Stimulated activated CD4-positive, alpha-beta T cell treated with anti-CD3 and anti-CD28 coated beads, Interleukin-4, amount 100 ng/mL, for 4 hours (primary cell): Measurements from ENCODE around the gene NTPCR.
A peak's percentile ranks its signal among the peaks of the same experiment; 100 is the strongest.
"Not testable (repeated sequence)": the region's sequence is repeated elsewhere in the genome, so short reads cannot be mapped to it uniquely, and the experiment has no call there.

ENCODE experiments used
- DNase-seq, 2 experiments: peaks; one replicate each; pipeline ENCODE4 v3.0.0-alpha.2; 2020

Gene NTPCR

DNA sequence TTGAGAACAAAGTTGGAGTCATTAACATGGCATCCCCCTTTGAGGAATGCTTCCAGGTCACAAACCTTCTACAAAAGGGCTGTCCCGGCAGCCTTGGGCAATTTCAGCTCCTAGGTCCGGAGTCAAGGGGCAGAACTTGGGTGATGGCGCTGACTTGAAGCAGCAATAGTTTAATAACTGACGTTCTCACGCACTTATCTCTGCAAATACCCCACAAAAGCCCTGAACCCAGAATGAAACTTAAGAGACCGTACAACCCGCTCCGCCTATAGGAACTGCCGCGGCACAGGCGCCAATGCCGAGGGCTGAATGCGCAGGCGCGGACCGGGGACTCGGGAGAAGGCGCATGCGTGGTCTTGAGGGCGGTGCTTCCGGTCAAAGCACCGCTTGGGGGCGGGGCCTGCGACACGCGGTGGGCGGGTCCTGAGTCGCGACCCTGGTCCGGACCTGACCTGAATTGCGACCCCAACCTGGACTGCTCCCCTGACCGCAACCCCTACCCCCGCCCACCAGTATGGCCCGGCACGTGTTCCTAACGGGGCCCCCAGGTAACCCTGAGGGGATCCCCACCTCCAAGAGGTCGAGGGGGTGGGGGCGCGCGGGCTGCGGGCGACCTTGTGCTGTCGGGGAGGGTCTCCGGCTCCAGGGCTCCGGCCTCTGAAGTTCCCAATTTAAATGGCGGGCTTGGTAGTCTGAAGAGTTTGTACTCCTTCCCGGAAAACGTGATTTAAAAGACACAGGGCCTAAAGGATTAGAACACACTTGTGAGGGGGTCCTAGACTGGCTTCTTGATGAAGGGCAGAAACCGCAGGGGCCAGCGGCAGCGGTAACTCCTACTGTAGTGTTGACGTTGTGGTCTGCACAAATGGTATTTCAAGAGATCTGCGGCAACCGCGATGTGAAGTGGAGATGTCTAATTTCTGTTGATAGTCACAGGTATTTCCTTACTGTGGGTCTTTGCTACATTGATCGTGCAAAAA is at the start of gene NTPCR:
Gene NTPCR, plus strand, starts transcription at position 415 of the 980 bp plus-strand sequence. Its CDS starts 100 bp downstream, at position 515.
- peak; percentile 93 to 98 for DNase-seq

GRCh38 chr1:232900818-232901217 is 49.6 kb upstream of the NTPCR start:
- DNase-seq, result no peak

DNA sequence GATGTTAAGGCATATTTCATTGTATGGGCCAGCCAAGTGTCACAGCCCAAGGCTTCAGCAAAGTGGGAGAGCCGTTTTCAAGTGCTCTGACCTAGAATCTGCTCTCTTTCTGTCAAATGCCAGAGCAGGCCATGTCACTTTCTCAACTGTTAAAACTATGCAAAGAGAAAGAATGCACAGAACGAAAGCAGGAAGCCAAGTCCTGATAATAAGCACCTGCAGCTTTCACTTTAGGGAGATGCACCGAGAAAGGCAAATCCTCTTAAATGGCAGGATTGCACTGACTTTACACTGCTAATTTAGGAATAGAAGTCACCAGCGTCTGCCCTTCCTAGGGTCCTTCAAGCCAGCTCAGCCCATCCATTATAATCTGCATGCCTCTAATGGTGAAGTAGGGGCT is 49.2 kb upstream of the NTPCR start:
- no peak for DNase-seq

DNA sequence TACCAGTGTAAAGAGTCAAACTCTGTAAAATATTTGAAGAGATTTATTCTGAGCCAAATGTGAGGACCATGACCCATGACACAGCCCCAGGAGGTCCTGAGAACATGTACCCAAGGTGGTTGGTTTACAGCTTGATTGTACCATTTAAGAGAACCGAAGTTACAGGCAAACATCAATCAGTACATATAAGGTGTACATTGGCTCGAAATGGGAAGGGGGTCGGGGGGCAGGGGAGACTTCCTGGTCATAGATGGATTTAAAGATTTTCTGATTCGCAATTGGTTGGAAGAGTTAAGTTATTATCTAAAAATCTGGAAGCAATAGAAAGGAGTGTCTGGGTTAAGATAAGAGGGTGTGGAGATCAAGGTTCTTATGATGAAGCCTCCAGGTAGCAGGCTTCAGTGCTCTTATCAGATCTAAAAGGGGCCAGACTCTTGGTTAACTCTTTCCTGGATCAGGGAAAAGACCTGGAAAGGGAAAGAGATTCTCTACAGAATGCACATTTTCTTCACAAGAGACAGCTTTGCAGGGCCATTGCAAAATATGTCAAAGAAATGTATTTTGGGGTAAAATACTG is 47.5 kb upstream of the NTPCR start:
- DNase-seq, result no peak

DNA sequence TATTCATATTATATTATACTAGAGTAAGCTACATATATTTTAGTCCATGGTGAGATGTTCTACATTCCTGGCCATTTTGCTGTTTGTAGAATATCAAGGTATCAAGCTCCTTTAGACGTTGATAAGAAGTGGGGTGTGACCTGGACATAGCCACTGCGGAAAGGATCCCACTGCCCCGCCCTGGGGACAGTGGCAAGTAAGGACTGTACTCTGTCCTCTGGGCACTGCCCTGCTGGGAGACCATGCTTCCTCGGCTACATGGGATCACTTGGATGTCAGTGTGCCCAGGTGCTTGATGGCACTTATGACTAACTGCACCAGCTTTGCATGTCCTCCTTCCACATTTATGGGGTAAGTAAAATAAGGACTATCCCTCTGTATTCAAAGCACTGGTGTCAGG is 46.3 kb upstream of the NTPCR start:
- DNase-seq, result no peak

- no peak for DNase-seq
These were observed 45.8 kb upstream of the NTPCR start for GRCh38 chr1:232904566-232904965.

GRCh38 chr1:232905331-232906034 is 44.9 kb upstream of the NTPCR start:
- no peak for DNase-seq

DNA sequence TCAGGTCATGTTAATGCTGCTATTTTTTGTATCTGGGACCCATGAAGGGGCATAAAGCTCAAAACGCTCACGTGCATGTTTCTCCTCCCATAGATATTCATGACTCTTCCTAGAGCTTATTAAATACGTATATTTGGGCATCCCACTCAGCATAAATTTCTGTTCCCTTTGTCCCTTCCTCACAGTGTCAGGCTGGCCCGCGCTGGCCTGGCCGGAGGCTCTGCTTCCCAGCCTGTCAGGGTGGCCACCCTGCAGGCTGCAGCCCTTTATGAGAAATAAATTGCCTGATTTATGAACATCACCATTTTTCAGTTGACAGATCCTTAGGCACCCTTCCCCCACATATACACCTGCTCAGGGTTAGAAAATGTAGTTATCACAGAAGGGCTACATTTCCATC is 44.0 kb upstream of the NTPCR start:
- no peak for DNase-seq

GRCh38 chr1:232908831-232909230 is 41.6 kb upstream of the NTPCR start:
- DNase-seq, result no peak

- DNase-seq, result no peak
These were observed 40.7 kb upstream of the NTPCR start for GRCh38 chr1:232909752-232910151.

GRCh38 chr1:232911027-232911599 is 39.3 kb upstream of the NTPCR start:
- DNase-seq, result no peak

DNA sequence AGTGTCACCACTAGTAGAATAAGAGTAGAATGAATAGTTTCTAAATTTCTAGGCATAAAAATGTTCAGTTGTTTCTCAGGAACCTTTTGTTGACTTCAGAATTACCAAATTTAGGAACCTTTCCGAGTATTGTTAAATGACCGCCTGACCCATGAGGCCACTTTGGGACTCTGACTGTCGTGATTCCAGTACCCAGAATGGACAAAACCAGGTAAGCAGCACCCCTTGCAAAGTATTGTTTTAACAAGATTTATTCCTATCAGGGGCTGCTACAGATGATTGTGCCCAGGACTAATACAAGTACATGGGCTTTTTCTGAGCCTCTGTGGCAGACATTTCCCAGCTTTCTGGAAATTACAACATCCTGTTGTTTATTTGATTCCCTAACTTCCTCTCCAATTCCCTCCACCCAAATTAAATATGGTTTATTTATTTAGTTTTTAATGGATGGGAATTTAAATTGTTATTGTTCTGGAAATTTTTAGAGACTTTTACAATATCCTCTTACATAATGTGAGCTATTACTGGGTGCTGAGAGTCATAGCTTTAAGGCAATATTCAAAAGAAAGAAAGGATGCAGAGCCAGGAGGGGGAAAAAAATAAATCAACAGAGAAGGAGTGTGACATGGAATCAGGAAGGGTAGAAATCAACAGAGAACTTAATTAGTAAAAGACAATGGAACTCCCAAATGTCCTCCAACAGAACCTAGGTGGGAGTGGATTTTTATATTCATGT is 37.4 kb upstream of the NTPCR start:
- no peak for DNase-seq

- DNase-seq, result not testable (repeated sequence)
These were observed 36.1 kb upstream of the NTPCR start for GRCh38 chr1:232914271-232914670.

- no peak for DNase-seq
These were observed 35.2 kb upstream of the NTPCR start for GRCh38 chr1:232915212-232915611.

DNA sequence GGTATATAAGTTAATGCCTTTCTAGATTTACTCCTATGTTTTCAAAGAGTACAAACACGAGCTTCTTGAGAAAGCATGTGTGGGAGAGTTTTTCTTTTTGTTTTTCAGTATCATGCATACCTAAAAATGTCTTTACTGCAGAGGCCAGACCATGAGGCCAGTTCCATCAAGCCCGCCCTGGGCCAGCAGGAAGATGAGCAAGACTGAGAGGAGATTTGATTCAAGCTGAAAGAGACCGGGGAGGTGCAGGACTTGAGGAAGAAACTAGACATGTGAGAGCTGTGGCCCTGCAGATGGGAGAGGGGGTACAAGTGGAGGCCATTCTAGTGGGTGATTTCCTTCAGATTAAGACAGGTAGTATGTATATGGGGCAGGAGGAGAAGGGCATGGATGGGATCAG is 33.4 kb upstream of the NTPCR start:
- DNase-seq, result no peak

GRCh38 chr1:232921381-232921780 is 29.0 kb upstream of the NTPCR start:
- DNase-seq, result no peak

- DNase-seq, result no peak
These were observed 27.9 kb upstream of the NTPCR start for GRCh38 chr1:232922485-232922884.

DNA sequence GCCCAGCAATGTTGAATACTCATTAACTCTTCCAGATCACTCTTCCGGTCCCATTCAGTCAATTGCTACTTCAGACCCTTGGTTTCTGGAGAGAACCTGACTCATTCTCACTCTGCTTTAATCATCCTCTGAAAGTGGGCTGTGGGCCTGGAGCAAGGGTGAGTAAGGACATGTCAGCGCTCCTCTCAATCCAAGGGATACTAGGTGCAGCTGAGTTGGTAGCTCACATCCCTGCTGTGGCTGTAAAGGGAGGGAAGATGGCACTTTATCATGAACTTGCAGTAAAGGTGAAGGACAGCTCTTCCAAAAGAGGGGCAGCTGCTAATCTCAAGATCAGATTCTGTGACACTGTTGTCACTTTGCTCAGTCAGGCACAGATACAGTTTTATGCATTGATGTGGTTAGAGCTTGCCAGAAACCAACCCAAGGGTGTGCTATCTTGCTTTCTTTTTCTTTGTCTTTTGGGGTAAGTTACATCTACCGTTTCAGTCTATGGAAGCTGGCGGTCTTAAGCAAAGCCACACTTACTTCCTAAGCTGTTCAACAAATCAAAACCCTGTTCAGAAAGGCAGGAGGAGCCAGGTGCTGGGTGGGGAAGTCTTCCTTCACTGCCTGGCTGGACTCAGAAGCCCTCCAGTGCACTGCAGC is 26.5 kb upstream of the NTPCR start:
- DNase-seq, result peak; percentile 3 to 26

DNA sequence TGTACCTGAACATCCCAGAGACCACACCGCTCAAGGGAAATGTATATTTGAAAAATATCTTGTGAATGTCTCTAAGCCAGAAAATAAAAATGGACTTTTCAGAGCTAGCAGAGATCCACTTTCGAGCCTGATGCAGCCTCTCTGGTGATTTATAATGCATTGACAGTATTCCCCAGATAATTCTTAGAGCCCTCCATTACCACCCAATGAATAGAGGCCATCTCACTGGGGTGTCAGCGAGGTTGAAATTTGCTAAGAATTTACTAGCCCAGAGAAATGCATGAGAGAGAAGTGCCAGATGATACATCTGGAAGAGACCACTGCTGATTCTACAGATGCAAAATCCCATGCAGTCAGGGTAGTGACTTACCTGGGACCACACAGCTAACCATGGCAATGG is 25.5 kb upstream of the NTPCR start:
- no peak for DNase-seq

GRCh38 chr1:232925421-232926220 is 24.8 kb upstream of the NTPCR start:
- no peak for DNase-seq

GRCh38 chr1:232927166-232927565 is 23.2 kb upstream of the NTPCR start:
- not testable (repeated sequence) for DNase-seq
